Lower leg skin (tissue), 3 donors: Measurements from ENCODE around the gene GRAMD4.

Experiments
- POLR2A ChIP-seq, 2 donors: fragments of 450-650 bp; IDR thresholded peaks; one replicate each; pipeline ENCODE4 v1.6.1; 2016 to 2017; ENCODE audit warnings: antibody characterized with exemption in 2 of 2, mild to moderate bottlenecking in 1 of 2, moderate library complexity in 1 of 2
- TF ChIP-seq, protein P1 (sequence below), 3 donors: fragments of 450-650 bp; IDR thresholded peaks; one replicate each; pipeline ENCODE4 v1.5.1; 2016; ENCODE audit warnings: antibody characterized with exemption in 3 of 3, mild to moderate bottlenecking in 3 of 3, moderate library complexity in 2 of 3

DNA sequence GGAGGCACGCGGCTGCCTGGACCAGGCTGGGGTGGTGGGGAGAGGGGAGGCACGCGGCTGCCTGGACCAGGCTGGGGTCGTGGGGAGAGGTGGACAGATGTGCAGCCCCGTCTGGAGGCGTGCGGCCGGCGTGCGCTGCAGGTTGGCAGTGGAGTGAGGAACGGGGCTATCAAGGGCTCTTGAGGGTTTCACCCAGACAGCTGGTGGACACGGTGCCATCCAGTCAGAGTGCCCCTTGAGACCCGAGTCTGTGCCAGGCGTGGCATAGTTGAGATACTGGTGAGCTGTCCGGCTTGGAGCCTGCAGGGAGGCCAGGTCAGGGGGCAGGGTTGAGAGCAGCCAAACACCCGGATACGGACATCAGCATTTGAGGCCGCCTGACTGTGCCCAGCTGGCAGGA lies 1.5 kb upstream of the GRAMD4 start:
- TF ChIP-seq, protein P1, sequence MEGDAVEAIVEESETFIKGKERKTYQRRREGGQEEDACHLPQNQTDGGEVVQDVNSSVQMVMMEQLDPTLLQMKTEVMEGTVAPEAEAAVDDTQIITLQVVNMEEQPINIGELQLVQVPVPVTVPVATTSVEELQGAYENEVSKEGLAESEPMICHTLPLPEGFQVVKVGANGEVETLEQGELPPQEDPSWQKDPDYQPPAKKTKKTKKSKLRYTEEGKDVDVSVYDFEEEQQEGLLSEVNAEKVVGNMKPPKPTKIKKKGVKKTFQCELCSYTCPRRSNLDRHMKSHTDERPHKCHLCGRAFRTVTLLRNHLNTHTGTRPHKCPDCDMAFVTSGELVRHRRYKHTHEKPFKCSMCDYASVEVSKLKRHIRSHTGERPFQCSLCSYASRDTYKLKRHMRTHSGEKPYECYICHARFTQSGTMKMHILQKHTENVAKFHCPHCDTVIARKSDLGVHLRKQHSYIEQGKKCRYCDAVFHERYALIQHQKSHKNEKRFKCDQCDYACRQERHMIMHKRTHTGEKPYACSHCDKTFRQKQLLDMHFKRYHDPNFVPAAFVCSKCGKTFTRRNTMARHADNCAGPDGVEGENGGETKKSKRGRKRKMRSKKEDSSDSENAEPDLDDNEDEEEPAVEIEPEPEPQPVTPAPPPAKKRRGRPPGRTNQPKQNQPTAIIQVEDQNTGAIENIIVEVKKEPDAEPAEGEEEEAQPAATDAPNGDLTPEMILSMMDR (IDR thresholded peaks at IDR 0.05) = no peak
- TF ChIP-seq POLR2A (IDR thresholded peaks at IDR 0.05) = no peak
